Left ventricle myocardium inferior (tissue), 1 donor: ENCODE measurements around the gene TYK2. TPM values are rescaled to one million over a fixed set of nuclear protein-coding genes. Genes with fewer than 3 reads are reported as not detected.

Source experiments
- DNase-seq: peaks from one replicate; pipeline ENCODE4 v3.0.0-alpha.2; 2020
- H3K27ac ChIP-seq: fragments of 200-600 bp; replicated peaks from 2 replicates; pipeline ENCODE4 v1.8.0; 2021
- H3K27me3 ChIP-seq: fragments of 200-600 bp; 2 replicates; pipeline ENCODE4 v1.8.0; 2021; ENCODE audit warnings: low read depth
- H3K36me3 ChIP-seq: fragments of 200-600 bp; 2 replicates; pipeline ENCODE4 v1.8.0; 2021
- H3K4me1 ChIP-seq: fragments of 200-600 bp; 2 replicates; pipeline ENCODE4 v1.8.0; 2021
- H3K4me3 ChIP-seq: fragments of 200-600 bp; 2 replicates; pipeline ENCODE4 v1.8.0; 2021; ENCODE audit warnings: mild to moderate bottlenecking, moderate library complexity
- H3K9me3 ChIP-seq: fragments of 200-600 bp; replicated peaks from 2 replicates; pipeline ENCODE4 v1.8.0; 2021
- CTCF ChIP-seq: fragments of 200-600 bp; IDR thresholded peaks from 2 replicates; pipeline ENCODE4 v1.8.0; 2021; ENCODE audit warnings: antibody characterized with exemption, mild to moderate bottlenecking, borderline replicate concordance
- intact Hi-C: fragments of 100-400 bp; cut with micrococcal nuclease; formaldehyde crosslinking; loops from one replicate; pipeline ENCODE4 v1.11.0; 2022
- microRNA-seq: library from miRNA; unstranded; fragments of <30 nt; microRNA quantifications from one replicate; pipeline ENCODE4 v1.2.0, GENCODE V29; 2020
- total RNA-seq: library from RNA; stranded (reverse); fragmentation: NEBNext Ultra II Directional; extraction: Animal tissue kit (Norgen Biotek cat#: 25700); gene quantifications from one replicate; pipeline ENCODE4 v1.2.1, GENCODE V29; 2021
- donor health status: DM: no; HTN: yes; CAD: no; lungs with severe emphysema.

TYK2 gene
- total RNA-seq, 1 donor from 2014 or later: 55.1 TPM

- Histone ChIP-seq H3K9me3 (no peaks in the 10 kb centered on the region), H3K4me3 (no peak overlapping the region), H3K27me3 (peaks cover 24% of the 10 kb centered on the region), H3K36me3 (peaks cover 4% of the 10 kb centered on the region), H3K4me1 (no peaks in the 10 kb centered on the region), H3K27ac (no peak overlapping the region)
- intact Hi-C loops: no loop called here
- no peak for DNase-seq
- no peak for TF ChIP-seq CTCF
Observed at GRCh38 chr19:10305139-10305806, 75.1 kb downstream of the TYK2 start.

Small RNA genes lying within 50 kb of the gene (microRNA-seq; reads per million reads assigned to microRNA genes)
- not detected for gene MIR1181

Other genes starting within 250 kb of the TYK2 start
- gene DNMT1, start 185.6 kb downstream of the TYK2 start, total RNA-seq: 23.9 TPM
- gene S1PR2, start 149.2 kb downstream of the TYK2 start, total RNA-seq: 3.5 TPM
- 77.0 TPM for gene MRPL4, start 128.4 kb downstream of the TYK2 start, total RNA-seq
- gene ICAM1, start 109.5 kb downstream of the TYK2 start, total RNA-seq: 7.1 TPM
- 0.36 TPM for gene ICAM4, start 93.6 kb downstream of the TYK2 start, total RNA-seq
- gene ICAM5, start 90.6 kb downstream of the TYK2 start, total RNA-seq: 0.49 TPM
- gene ZGLP1, start 70.8 kb downstream of the TYK2 start, total RNA-seq: 0.74 TPM
- 17.4 TPM for gene FDX2, start 64.6 kb downstream of the TYK2 start, total RNA-seq
- 11.1 TPM for gene RAVER1, start 47.0 kb downstream of the TYK2 start, total RNA-seq
- gene ICAM3, start 40.9 kb downstream of the TYK2 start, total RNA-seq: 31.3 TPM
- gene CDC37, start 23.0 kb upstream of the TYK2 start, total RNA-seq: 142 TPM
- 20.0 TPM for gene PDE4A, start 40.0 kb upstream of the TYK2 start, total RNA-seq
- gene KEAP1, start 122.8 kb upstream of the TYK2 start, total RNA-seq: 74.5 TPM
- 0.11 TPM for gene S1PR5, start 136.9 kb upstream of the TYK2 start, total RNA-seq
- 48.7 TPM for gene ATG4D, start 163.3 kb upstream of the TYK2 start, total RNA-seq
- 10.2 TPM for gene KRI1, start 185.4 kb upstream of the TYK2 start, total RNA-seq
- gene CDKN2D, start 188.4 kb upstream of the TYK2 start, total RNA-seq: 9.4 TPM
- gene AP1M2, start 206.7 kb upstream of the TYK2 start, total RNA-seq: not detected
- gene SLC44A2, start 245.0 kb upstream of the TYK2 start, total RNA-seq: 74.2 TPM